D721Med (cell line): ENCODE data around the gene EXOC4.

Experiments used
- DNase-seq: peaks from one replicate; pipeline ENCODE4 v3.0.0; 2011; ENCODE audit warnings: low spot score; ENCODE audit not compliant: insufficient read length
- FAIRE-seq: peaks from 2 replicates; lab custom pipeline; 2011; peaks lifted over from hg19 to GRCh38; lab: Jason Lieb, UNC
- TF ChIP-seq, protein P1 (sequence below): IDR thresholded peaks from 2 replicates; pipeline ENCODE4 v1.5.1; 2012; ENCODE audit warnings: mild to moderate bottlenecking, control low read depth; ENCODE audit not compliant: insufficient read depth; ENCODE audit errors: missing control alignments

Gene EXOC4

DNA sequence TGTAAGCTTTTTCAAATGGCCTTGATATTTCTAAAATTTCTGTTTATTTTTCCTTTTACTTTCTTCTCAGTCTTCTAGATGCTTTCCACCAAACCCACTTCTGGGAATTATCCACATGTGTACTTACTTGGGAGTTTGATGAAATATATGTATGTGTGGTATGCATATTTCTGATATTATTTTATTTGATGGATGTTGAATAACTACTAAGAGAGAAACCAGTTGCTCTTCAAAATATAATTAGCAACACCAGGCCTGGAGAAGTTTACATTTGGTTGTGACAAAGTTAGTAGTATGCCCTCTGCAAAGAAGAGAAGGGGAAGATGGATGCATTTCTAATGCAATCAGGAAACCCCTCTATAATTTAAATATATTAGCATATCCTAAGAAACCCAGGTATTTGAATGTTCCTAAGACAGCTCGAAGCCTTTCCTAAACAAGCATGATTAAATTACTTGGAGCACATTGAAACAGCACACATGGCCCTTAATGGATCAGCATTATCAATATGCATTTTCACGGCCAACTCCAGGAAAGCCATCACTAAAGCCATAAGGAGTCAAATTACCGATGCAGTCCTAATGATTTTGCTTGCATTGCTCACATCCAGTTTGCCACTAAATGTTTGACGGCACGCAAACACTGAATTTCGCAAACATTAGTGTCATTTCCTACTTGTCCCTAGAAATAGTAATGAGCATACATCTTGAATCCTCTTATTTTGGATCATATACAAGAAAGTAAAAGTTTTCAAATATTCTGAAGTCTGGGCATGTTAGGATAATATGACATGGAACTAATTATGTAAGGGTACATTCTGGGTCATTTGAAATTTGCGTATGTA is 393.8 kb downstream of the EXOC4 start:
- FAIRE-seq = no peak
- no peak for DNase-seq

DNA sequence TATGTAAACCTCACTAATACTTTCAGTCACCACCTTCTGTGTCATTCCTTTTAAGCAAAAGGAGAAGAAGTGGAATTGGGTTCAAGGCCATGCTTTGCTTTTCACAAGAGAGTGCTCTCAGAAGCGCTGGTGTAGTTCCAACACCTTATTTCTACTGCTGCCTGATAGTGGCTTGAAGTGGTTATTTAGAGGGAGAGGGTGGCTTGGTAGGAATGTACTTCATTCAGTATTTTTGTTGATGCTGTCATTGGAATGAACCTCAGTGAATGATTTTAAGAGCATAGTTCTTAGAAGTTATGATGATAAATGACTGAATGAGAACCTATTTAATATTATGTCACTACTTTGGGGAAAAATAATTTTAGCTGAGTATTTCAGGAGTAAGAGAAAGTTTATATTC is 396.7 kb downstream of the EXOC4 start:
- no peak for FAIRE-seq
- TF ChIP-seq, protein P1, sequence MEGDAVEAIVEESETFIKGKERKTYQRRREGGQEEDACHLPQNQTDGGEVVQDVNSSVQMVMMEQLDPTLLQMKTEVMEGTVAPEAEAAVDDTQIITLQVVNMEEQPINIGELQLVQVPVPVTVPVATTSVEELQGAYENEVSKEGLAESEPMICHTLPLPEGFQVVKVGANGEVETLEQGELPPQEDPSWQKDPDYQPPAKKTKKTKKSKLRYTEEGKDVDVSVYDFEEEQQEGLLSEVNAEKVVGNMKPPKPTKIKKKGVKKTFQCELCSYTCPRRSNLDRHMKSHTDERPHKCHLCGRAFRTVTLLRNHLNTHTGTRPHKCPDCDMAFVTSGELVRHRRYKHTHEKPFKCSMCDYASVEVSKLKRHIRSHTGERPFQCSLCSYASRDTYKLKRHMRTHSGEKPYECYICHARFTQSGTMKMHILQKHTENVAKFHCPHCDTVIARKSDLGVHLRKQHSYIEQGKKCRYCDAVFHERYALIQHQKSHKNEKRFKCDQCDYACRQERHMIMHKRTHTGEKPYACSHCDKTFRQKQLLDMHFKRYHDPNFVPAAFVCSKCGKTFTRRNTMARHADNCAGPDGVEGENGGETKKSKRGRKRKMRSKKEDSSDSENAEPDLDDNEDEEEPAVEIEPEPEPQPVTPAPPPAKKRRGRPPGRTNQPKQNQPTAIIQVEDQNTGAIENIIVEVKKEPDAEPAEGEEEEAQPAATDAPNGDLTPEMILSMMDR = no peak
- DNase-seq = no peak

More for the DNA sequence above, 393.8 kb downstream of the EXOC4 start:
- TF ChIP-seq, protein P1 = no peak

DNA sequence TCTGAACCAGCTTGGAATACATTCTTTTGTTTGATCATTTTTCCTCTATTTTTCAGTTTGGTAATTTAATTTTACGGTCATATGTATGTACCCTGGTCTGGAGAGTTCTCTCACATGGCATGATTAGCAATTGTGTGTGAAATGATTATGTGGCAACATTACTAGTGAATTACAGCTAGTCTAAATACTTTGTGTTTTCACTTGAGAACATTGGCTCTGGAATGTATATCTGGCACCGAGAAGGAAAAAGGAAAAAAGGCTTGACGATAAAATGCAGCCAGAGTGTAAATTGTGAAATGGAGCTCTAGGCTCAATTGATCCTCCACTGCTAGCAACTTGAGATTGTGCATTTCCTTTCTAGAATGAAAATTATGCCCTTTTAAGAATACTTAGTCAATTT is 397.2 kb downstream of the EXOC4 start:
- no peak for FAIRE-seq
- no peak for DNase-seq
- TF ChIP-seq, protein P1 = no peak

DNA sequence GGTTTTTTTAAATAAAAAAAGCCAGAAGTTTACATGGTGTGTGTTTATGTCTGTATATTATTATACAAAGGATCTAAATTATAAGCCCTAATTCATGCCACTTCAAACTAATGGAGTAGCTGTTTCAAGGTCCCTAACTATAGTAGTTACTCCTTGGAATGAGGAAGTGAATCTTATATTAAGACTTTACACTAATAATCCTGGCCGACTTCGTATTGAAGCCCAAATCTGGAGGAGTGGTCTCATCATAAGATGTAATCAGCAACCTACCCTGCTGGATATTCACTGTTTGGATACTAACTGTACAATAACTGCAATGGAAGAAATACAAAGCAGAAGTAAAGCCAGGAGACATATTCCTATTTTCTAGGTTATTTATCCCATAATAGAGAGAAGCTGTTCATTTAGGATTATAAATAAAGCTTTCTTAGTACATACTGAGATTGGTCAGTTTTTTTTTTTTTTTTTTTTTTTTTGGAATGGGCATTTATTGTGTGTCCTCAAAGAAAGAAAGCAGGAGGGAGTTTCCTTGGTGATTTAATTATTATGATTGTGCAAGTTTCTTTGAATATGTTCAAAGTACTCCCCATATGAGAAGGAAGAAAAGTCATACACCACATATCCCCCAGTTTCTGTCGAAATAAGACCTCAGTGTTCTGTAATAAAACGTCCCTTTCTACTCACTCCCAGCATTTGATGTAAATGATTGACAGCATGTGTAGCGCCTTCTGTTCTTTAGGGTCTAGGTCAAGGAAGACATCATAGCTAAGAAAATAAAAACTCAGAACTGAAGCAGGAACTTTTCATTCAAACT is 397.8 kb downstream of the EXOC4 start:
- DNase-seq (no peak), FAIRE-seq (peak; percentile 11)
- TF ChIP-seq, protein P1 = no peak

DNA sequence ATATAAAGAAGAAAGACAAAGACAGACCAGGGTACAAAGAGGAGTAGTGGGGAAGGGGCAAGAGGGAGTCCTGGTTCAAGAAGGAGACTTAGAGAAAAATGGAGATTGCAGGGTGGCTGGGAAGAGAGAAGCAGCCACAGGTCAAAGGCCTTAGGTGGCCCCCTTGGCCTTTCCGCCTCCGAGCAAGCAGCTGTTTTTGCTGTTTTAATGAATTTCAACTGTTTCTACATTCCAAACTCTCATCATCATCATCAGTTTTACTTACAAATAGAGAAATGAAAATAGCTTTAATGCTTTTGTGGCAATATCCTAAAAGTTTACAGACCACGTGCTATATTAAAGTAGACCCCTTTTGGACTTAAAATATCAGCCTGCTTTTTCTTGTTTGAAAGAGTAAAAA is 399.7 kb downstream of the EXOC4 start:
- no peak for DNase-seq
- no peak for FAIRE-seq
- TF ChIP-seq, protein P1 = no peak

DNA sequence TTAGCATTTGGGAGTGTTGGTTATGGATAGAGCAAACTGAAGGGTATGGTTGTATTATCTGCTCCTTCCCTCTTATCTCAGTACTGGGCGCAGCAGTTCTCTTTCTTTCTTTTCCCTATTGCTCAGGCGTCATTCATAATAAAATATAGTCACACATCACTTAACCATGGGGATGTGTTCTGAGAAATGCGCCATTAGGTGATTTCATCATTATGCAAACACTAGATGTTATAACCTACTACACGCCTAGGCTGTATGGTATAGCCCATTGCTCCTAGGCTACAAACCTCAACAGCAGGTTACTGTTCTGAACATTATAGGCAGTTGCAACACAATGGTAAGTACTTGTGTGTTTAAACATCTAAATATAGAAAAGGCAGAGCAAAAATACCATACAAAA is 401.7 kb downstream of the EXOC4 start:
- DNase-seq (no peak), FAIRE-seq (no peak)
- TF ChIP-seq, protein P1 = no peak
